A549 treated with AZD2906 at 1 μM for 4 hours (cell line): ENCODE measurements around the gene VAV2. TPM values are rescaled to one million over a fixed set of nuclear protein-coding genes. Genes with fewer than 3 reads are reported as not detected.

Source experiments
- total RNA-seq: library from RNA; stranded (reverse); fragments of 200-300 nt; extraction: Qiagen RNA extraction; gene quantifications from 5 replicates; pipeline ENCODE4 v1.2.3, GENCODE V29; 2022

Gene VAV2
- total RNA-seq: 34.1 to 41.5 TPM (median 38.7 TPM) in 5 replicates

DNA sequence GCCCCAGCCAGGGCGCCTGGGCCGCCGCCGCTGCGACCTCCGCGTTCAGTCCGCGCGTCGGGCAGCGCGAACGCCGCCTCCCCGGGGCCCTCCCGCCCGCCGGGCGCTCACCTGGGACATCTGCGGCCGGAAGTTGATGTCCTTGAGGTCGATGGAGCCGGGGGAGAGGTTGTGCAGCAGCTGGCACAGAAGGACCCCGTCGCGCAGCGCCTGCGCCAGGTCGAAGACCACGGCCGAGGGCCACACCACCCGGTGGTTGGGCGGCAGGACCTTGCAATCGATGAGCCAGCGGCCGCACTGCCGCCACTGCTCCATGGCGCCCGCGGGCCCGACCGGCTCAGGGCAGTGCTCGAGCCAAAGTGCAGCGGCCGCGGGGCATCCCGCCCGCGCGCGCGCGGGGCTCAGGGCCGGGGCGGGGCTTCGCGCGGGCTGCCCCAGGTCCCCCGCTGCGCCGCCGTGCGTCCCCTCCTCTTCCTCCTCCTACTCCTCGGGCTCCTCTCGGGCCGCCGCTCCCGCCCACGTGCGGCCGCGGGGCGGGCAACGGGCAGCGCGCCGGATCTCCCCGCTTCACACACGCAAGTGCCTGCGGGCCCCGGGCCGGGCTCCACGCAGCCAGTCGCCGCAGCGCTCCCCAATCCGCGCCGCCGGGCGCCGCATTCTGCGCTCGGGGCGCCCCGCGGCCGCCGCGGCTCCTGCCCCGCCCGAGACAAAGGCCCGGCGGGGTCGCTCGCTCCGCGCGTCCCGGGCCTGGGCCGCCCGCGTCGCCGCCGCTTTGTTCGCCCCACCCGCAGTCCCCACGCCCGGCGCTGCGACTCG lies at the start of gene VAV2:
Gene VAV2, minus strand, starts transcription at position 361 of the 816 bp plus-strand sequence. Its CDS starts 46 bp downstream, at position 315.

GRCh38 chr9:134024828-134025605 lies 32.9 kb upstream of the VAV2 start, which contains the start of gene BRD3OS:
TSS of gene BRD3OS (plus strand) at chr9:134025481. CDS start at chr9:134026748, 1,267 bp downstream.

DNA sequence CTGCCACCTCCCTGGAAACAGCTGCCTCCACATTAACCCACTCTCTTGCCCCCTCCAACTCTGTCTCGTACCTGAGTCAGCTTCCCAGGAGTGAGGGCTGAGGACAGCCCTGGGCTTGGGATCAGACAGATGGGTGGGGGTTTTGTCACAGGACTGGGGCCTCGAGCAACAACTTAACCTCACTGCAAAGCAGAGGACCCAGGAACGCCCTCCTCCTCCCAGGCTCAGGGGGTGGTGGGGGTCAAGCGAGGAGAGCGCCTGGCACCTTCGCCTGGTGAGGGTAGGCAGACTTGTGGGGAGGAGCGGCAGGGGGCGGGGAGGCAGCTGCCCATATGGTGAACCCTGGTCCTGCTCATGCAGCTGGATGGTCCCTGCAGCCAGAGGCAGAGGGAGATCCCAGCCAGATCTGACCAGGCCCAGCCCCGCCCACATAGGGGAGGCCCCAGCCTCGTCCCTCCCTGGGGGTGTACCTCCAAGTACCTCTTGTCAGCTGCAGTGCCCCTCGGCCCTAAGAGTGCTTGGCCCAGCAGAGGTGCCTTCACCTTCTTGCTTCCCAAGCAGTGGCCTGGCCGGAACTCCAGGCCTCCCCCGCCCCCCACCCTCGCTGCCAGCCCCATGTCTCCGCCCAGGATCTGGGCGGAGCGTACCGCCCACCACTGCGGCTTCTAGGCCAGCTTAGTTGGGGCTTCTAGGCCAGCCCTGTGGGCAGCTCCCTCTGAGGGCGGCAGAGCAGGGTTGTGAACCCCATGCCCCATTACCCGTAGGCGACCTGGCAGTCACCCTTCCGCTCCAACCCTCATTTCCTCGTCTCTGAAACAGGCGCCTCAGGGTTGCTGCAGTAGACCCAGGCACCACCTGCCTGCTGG lies 254.1 kb downstream of the VAV2 start, which contains the start of gene SARDH:
Gene SARDH, minus strand, starts transcription at position 579 of the 866 bp plus-strand sequence. CDS start 4,179 bp downstream, outside the sequence.

Other genes starting within 250 kb of the VAV2 start
- gene BRD3OS, start 33.2 kb upstream of the VAV2 start, total RNA-seq: 14.8 to 17.5 TPM (median 17.3 TPM) in 5 replicates
- gene BRD3, start 75.7 kb upstream of the VAV2 start, total RNA-seq: 14.8 to 20.6 TPM (median 18.9 TPM) in 5 replicates
- 53.3 to 63.5 TPM (median 62.3 TPM) in 5 replicates for gene WDR5, start 143.8 kb upstream of the VAV2 start, total RNA-seq
- not detected in 5 replicates for gene RNU6ATAC, start 172.2 kb upstream of the VAV2 start, total RNA-seq